K562 (cell line): ENCODE measurements around the gene BCL3. TPM values are rescaled to one million over a fixed set of nuclear protein-coding genes. Genes with fewer than 3 reads are reported as not detected.
A peak's percentile ranks its signal among the peaks of the same experiment; 100 is the strongest.

Experiments used
- ATAC-seq: fragments of 200-7000 bp; cut with Tn5 transposase; 3 replicates; pipeline ENCODE4 v1.9.1; 2020; ENCODE audit warnings: moderate library complexity
- BruUV-seq: library from RNA; stranded (reverse); fragments of 400-500 nt; replicated peaks from 2 replicates; lab custom pipeline; 2021; lab: Mats Ljungman, UMichigan
- CTCF ChIA-PET: fragments of 300-600 bp; formaldehyde crosslinking; extraction: SDS; loops from one replicate; lab custom pipeline; 2021; ENCODE audit warnings: low intra/inter-chr PET ratio; lab: Yijun Ruan, JAX
- POLR2A ChIA-PET: fragments of 300-600, 350-650 bp; sonication (Branson Sonifier 250); formaldehyde crosslinking; extraction: SDS; loops from one replicate; lab custom pipeline; 2021; ENCODE audit warnings: antibody characterized with exemption, inconsistent platforms; lab: Yijun Ruan, JAX
- DNase-seq, 4 experiments: peaks; one replicate each; pipeline versions ENCODE4 v3.0.0 to v3.0.0-alpha.2; 2011 to 2018; ENCODE audit warnings: low spot score in 3 of 4, mixed read lengths in 3 of 4; ENCODE audit errors: extremely low read depth in 1 of 4
- FAIRE-seq: peaks from 2 replicates; lab custom pipeline; 2011; peaks lifted over from hg19 to GRCh38; lab: Jason Lieb, UNC
- H2AFZ ChIP-seq: 2 replicates; pipeline ENCODE4 v1.6.0; 2011; ENCODE audit warnings: low read depth, low read length, control low read depth, inconsistent platforms
- H3K27ac ChIP-seq: fragments of 200-600 bp; 3 replicates; pipeline ENCODE4 v1.8.0; 2011; ENCODE audit warnings: low read depth, mild to moderate bottlenecking, control low read depth, inconsistent platforms, low read length, moderate library complexity, mixed read lengths; ENCODE audit errors: extremely low read depth
- H3K27me3 ChIP-seq, 2 experiments: fragments of 300-600 bp in 1 of 2; 2 replicates in 1 of 2; 3 replicates in 1 of 2; pipeline versions ENCODE4 v1.6.0 to v1.8.0; 2011; ENCODE audit warnings: inconsistent platforms in 2 of 2, low read length in 2 of 2, mild to moderate bottlenecking in 1 of 2, mixed read lengths in 1 of 2, moderate library complexity in 1 of 2; ENCODE audit not compliant: control insufficient read depth in 2 of 2, insufficient read depth in 2 of 2
- H3K36me3 ChIP-seq: fragments of 300-600 bp; 3 replicates; pipeline ENCODE4 v1.8.0; 2011; ENCODE audit warnings: mild to moderate bottlenecking, low read length, inconsistent platforms; ENCODE audit not compliant: control insufficient read depth, insufficient read depth
- H3K4me1 ChIP-seq, 2 experiments: fragments of 200-600 bp in 1 of 2; replicated peaks in 1 of 2; 2 replicates in 1 of 2; 3 replicates in 1 of 2; pipeline versions ENCODE4 v1.5.1 to v1.8.0; 2011; ENCODE audit warnings: inconsistent platforms in 2 of 2, low read length in 2 of 2, mild to moderate bottlenecking in 1 of 2, mixed read lengths in 1 of 2, moderate library complexity in 1 of 2; ENCODE audit not compliant: control insufficient read depth in 2 of 2, insufficient read depth in 2 of 2
- H3K4me2 ChIP-seq: 2 replicates; pipeline ENCODE4 v1.6.1; 2011; ENCODE audit warnings: low read length, control low read depth, inconsistent platforms, mixed read lengths; ENCODE audit not compliant: insufficient read depth
- H3K4me3 ChIP-seq: fragments of 200-600 bp; sonication (generic), shearing (Covaris generic); 2 replicates; pipeline ENCODE4 v1.5.1; 2016; ENCODE audit warnings: control low read depth, inconsistent platforms
- H3K79me2 ChIP-seq: fragments of 200-600 bp; 3 replicates; pipeline ENCODE4 v1.8.0; 2011; ENCODE audit warnings: low read length, inconsistent platforms; ENCODE audit not compliant: control insufficient read depth, insufficient read depth
- H3K9ac ChIP-seq, 2 experiments: 2 replicates each; pipeline versions ENCODE4 v1.6.0 to v1.6.1; 2011; ENCODE audit warnings: low read depth in 2 of 2, low read length in 2 of 2, control low read depth in 1 of 2, inconsistent platforms in 1 of 2, mild to moderate bottlenecking in 1 of 2, mixed read lengths in 1 of 2; ENCODE audit not compliant: insufficient read depth in 1 of 2
- H3K9me1 ChIP-seq: one replicate; pipeline ENCODE4 v1.6.0; 2011; ENCODE audit warnings: inconsistent platforms, mild to moderate bottlenecking, low read length, moderate library complexity; ENCODE audit not compliant: control insufficient read depth, insufficient read depth
- H3K9me3 ChIP-seq: replicated peaks from 2 replicates; pipeline ENCODE4 v1.5.1; 2011; ENCODE audit warnings: low read depth, low read length, inconsistent platforms; ENCODE audit not compliant: control insufficient read depth, insufficient read depth
- H4K20me1 ChIP-seq: replicated peaks from 2 replicates; pipeline ENCODE4 v1.6.1; 2011; ENCODE audit warnings: low read length, inconsistent platforms, mixed read lengths; ENCODE audit not compliant: control insufficient read depth, insufficient read depth
- BCOR ChIP-seq: fragments of 450-650 bp; IDR thresholded peaks from 2 replicates; pipeline ENCODE4 v1.6.1; 2016
- IRF1 ChIP-seq: sonication (generic); formaldehyde crosslinking; IDR thresholded peaks from 2 replicates; pipeline ENCODE4 v1.8.0; 2022; ENCODE audit warnings: missing genetic modification reagents, mild to moderate bottlenecking, borderline replicate concordance
- MCM5 ChIP-seq: fragments of 450-650 bp; IDR thresholded peaks from 2 replicates; pipeline ENCODE4 v1.6.1; 2016; ENCODE audit warnings: low read depth
- PHTF2 ChIP-seq: fragments of 250-450 bp; sonication (Bioruptor Pico); IDR thresholded peaks from 2 replicates; pipeline ENCODE4 v1.5.0; 2021; ENCODE audit warnings: mild to moderate bottlenecking
- PTTG1 ChIP-seq: fragments of 450-650 bp; IDR thresholded peaks from 2 replicates; pipeline ENCODE4 v1.6.1; 2016; ENCODE audit warnings: low read depth, mild to moderate bottlenecking, missing genetic modification characterization, missing compliant biosample characterization
- SREBF1 ChIP-seq: fragments of 150-350 bp; IDR thresholded peaks from 2 replicates; pipeline ENCODE4 v1.6.1; 2014; ENCODE audit warnings: antibody characterized with exemption, low read depth, low read length, borderline replicate concordance
- SRSF1 ChIP-seq: fragments of 200-400 bp; formaldehyde crosslinking; IDR thresholded peaks from 2 replicates; pipeline ENCODE4 v1.6.1; 2017; ENCODE audit warnings: mild to moderate bottlenecking, low read depth, low read length, moderate library complexity
- TRIM24 ChIP-seq, 2 experiments: fragments of 450-650 bp; IDR thresholded peaks; 2 replicates each; pipeline ENCODE4 v1.6.1; 2016
- ZBTB11 ChIP-seq, 3 experiments: fragments of 200-800 bp in 1 of 3; fragments of 250-450 bp in 1 of 3; fragments of 450-650 bp in 1 of 3; sonication (Bioruptor Pico) in 1 of 3; sonication (Bioruptor generic) in 1 of 3; formaldehyde crosslinking in 1 of 3; IDR thresholded peaks; 2 replicates each; pipeline versions ENCODE4 v1.6.1 to v1.8.0; 2016 to 2022; ENCODE audit warnings: mild to moderate bottlenecking in 2 of 3, missing genetic modification characterization in 2 of 3, missing compliant biosample characterization in 1 of 3, moderate library complexity in 1 of 3
- ZNF57 ChIP-seq: fragments of 450-650 bp; formaldehyde crosslinking; IDR thresholded peaks from 2 replicates; pipeline ENCODE4 v1.4.0; 2020; ENCODE audit warnings: mild to moderate bottlenecking, moderate library complexity
- WGBS: fragments of 100-300 bp; shearing (Covaris generic); methylation state at CpG from one replicate; pipeline ENCODE4 v1.1.6; 2016; ENCODE audit warnings: low coverage, mixed read lengths; ENCODE audit not compliant: insufficient coverage; ENCODE audit errors: missing lambda C conversion rate; 5-methylcytosine and 5-hydroxymethylcytosine counted together
- in situ Hi-C: fragments of 300-500 bp; cut with MboI; formaldehyde crosslinking; loops from 4 replicates; pipeline ENCODE4 v1.15.0; 2018; ENCODE audit warnings: inconsistent platforms, mixed read lengths
- intact Hi-C: fragments of 100-400 bp; cut with micrococcal nuclease; formaldehyde crosslinking; loops from 2 replicates; pipeline ENCODE4 v1.14.2; 2022
- polyA plus RNA-seq, 8 experiments: library from polyadenylated mRNA; depleted of rRNA in 4 of 8; stranded (reverse) in 5 of 8; unstranded in 3 of 8; fragments of >200 nt; fragmentation: Nextera tagmentation in 2 of 8; fragmentation: Illumina TruSeq in 1 of 8; extraction: Ambion mirVana in 2 of 8; extraction: Trizol in 1 of 8; gene quantifications; 2 replicates each; pipeline versions ENCODE4 v1.2.1 to v1.2.3, GENCODE V29; 2011 to 2014; ENCODE audit warnings: inconsistent platforms in 1 of 8, missing spikeins in 1 of 8
- total RNA-seq, 7 experiments: library from RNA; depleted of rRNA in 6 of 7; stranded (reverse); fragments of >200 nt in 6 of 7; fragmentation: Illumina TruSeq in 2 of 7; extraction: Trizol in 2 of 7; gene quantifications; 2 replicates each; pipeline versions ENCODE4 v1.2.1 to v1.2.3, GENCODE V29; 2011 to 2021; ENCODE audit warnings: low replicate concordance in 1 of 7
- TF ChIP-seq, protein P1 (sequence below): IDR thresholded peaks from 2 replicates; pipeline ENCODE4 v1.6.1; 2016; ENCODE audit warnings: missing genetic modification characterization, missing compliant biosample characterization
- TF ChIP-seq, protein P2 (sequence below): fragments of 250-450 bp; sonication (Bioruptor Pico); IDR thresholded peaks from 2 replicates; pipeline ENCODE4 v1.5.0; 2021; ENCODE audit warnings: mild to moderate bottlenecking, borderline replicate concordance

Gene BCL3
- total and polyA plus RNA-seq, 9 of the 15 experiments (the other 6 are each of a cell fraction or from before 2014, with no cell fraction given) = 0.03 to 2.4 (median 0.50) TPM; not detected in 1

GRCh38 chr19:44799627-44800346, 51.3 kb downstream of the BCL3 start:
- Histone ChIP-seq H3K79me2 (no peaks in the 10 kb centered on the region), H3K4me1 (peaks cover 3 to 11% of the 10 kb centered on the region in 2 experiments; a peak in 2 of 5 replicates), H4K20me1 (no peaks in the 10 kb centered on the region), H3K9me1 (no peaks in the 10 kb centered on the region), H2AFZ (0 out of 2 replicates have a peak overlapping the region, but pooled peaks have one; percentile 17), H3K9ac (peak overlapping the region in 1 of 2 experiments; percentile 43; a peak in 2 of 4 replicates), H3K9me3 (no peaks in the 10 kb centered on the region), H3K27me3 (peaks cover 12 to 20% of the 10 kb centered on the region in 2 experiments; a peak in 4 of 5 replicates), H3K4me3 (no peak overlapping the region), H3K36me3 (no peaks in the 10 kb centered on the region), H3K4me2 (no peak overlapping the region), H3K27ac (no peak overlapping the region)
- WGBS = 33% methylated on average over 8 of the region's 10 CpGs
- ChIA-PET CTCF (interaction anchor here (0.5 to 2.3 kb wide), 4 partner anchors 45 to 539 kb away, joined by 3 to 20 read pairs (median 3); partner anchors contain the start of gene NECTIN2), POLR2A (interaction anchor here (1.2 to 1.5 kb wide), 2 partner anchors 10 to 12 kb away, joined by 3 read pairs; no protein-coding TSS in a partner anchor)
- intact Hi-C loops = loop anchor here (1.0 kb wide), 1 partner anchor 46 kb away; no protein-coding TSS in a partner anchor
- ATAC-seq (peak; percentile 28), FAIRE-seq (no peak), DNase-seq (no peak)
- in situ Hi-C loops = no loop called here
- no TSS peak for BruUV-seq
- no peak for TF ChIP-seq ZNF57 (CRISPR knock-in tag)
- TF ChIP-seq, protein P1, sequence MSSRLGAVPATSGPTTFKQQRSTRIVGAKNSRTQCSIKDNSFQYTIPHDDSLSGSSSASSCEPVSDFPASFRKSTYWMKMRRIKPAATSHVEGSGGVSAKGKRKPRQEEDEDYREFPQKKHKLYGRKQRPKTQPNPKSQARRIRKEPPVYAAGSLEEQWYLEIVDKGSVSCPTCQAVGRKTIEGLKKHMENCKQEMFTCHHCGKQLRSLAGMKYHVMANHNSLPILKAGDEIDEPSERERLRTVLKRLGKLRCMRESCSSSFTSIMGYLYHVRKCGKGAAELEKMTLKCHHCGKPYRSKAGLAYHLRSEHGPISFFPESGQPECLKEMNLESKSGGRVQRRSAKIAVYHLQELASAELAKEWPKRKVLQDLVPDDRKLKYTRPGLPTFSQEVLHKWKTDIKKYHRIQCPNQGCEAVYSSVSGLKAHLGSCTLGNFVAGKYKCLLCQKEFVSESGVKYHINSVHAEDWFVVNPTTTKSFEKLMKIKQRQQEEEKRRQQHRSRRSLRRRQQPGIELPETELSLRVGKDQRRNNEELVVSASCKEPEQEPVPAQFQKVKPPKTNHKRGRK (tag) = peak; percentile 97
- TF ChIP-seq TRIM24 (IDR thresholded peaks at IDR 0.05) = no peak
- TF ChIP-seq SREBF1 = no peak
- TF ChIP-seq PHTF2 (CRISPR knock-in tag) = no peak
- TF ChIP-seq BCOR = no peak
- TF ChIP-seq SRSF1 = no peak
- no peak for TF ChIP-seq IRF1 (CRISPR knock-in tag)
- TF ChIP-seq, protein P2, sequence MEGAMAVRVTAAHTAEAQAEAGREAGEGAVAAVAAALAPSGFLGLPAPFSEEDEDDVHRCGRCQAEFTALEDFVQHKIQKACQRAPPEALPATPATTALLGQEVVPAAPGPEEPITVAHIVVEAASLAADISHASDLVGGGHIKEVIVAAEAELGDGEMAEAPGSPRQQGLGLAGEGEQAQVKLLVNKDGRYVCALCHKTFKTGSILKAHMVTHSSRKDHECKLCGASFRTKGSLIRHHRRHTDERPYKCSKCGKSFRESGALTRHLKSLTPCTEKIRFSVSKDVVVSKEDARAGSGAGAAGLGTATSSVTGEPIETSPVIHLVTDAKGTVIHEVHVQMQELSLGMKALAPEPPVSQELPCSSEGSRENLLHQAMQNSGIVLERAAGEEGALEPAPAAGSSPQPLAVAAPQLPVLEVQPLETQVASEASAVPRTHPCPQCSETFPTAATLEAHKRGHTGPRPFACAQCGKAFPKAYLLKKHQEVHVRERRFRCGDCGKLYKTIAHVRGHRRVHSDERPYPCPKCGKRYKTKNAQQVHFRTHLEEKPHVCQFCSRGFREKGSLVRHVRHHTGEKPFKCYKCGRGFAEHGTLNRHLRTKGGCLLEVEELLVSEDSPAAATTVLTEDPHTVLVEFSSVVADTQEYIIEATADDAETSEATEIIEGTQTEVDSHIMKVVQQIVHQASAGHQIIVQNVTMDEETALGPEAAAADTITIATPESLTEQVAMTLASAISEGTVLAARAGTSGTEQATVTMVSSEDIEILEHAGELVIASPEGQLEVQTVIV (CRISPR knock-in tag) = no peak
- no peak for TF ChIP-seq MCM5
- no peak for TF ChIP-seq ZBTB11 (CRISPR knock-in tag; IDR thresholded peaks at IDR 0.05)
- no peak for TF ChIP-seq PTTG1 (tag)
